Endothelial cell (in vitro differentiated cells): ENCODE results near the gene GJB4. TPM values are rescaled to one million over a fixed set of nuclear protein-coding genes. Genes with fewer than 3 reads are reported as not detected.
"Not testable (repeated sequence)": the region's sequence is repeated elsewhere in the genome, so short reads cannot be mapped to it uniquely, and the experiment has no call there.

ENCODE experiments used
- DNase-seq: peaks from one replicate; pipeline ENCODE4 v3.0.0; 2021; ENCODE audit warnings: low spot score
- H3K27ac Mint-ChIP-seq: one replicate; pipeline ENCODE4 v1.8.0; 2021; ENCODE audit warnings: mixed read lengths, inconsistent platforms; ENCODE audit not compliant: unreplicated experiment
- H3K27me3 Mint-ChIP-seq: one replicate; pipeline ENCODE4 v1.8.0; 2021; ENCODE audit warnings: mild to moderate bottlenecking, moderate library complexity, mixed read lengths, inconsistent platforms; ENCODE audit not compliant: unreplicated experiment
- H3K36me3 Mint-ChIP-seq: one replicate; pipeline ENCODE4 v1.8.0; 2021; ENCODE audit warnings: mild to moderate bottlenecking, low read depth, mixed read lengths, inconsistent platforms; ENCODE audit not compliant: unreplicated experiment
- H3K4me1 Mint-ChIP-seq: one replicate; pipeline ENCODE4 v1.8.0; 2021; ENCODE audit warnings: mild to moderate bottlenecking, mixed read lengths, inconsistent platforms; ENCODE audit not compliant: unreplicated experiment
- H3K4me3 Mint-ChIP-seq: one replicate; pipeline ENCODE4 v1.8.0; 2021; ENCODE audit warnings: mild to moderate bottlenecking, mixed read lengths, inconsistent platforms; ENCODE audit not compliant: unreplicated experiment
- H3K9me3 Mint-ChIP-seq: one replicate; pipeline ENCODE4 v1.8.0; 2021; ENCODE audit warnings: mixed read lengths, inconsistent platforms; ENCODE audit not compliant: unreplicated experiment
- CTCF ChIP-seq: fragments of 200-600 bp; sonication (generic); IDR thresholded peaks from one replicate; pipeline ENCODE4 v1.5.0; 2021; ENCODE audit warnings: antibody characterized with exemption; ENCODE audit not compliant: unreplicated experiment
- total RNA-seq: library from RNA; stranded (reverse); fragmentation: NEBNext Ultra II Directional; extraction: Animal tissue kit (Norgen Biotek cat#: 25700); gene quantifications from one replicate; pipeline ENCODE4 v1.2.1, GENCODE V29; 2021; ENCODE audit not compliant: unreplicated experiment

GJB4 gene
- total RNA-seq, 1 donor from 2014 or later: not detected

GRCh38 chr1:34770891-34771504 is 11.5 kb downstream of the GJB4 start:
- Mint-ChIP-seq H3K4me1 (no peaks in the 10 kb centered on the region), H3K36me3 (no peaks in the 10 kb centered on the region), H3K27ac (no peak overlapping the region), H3K4me3 (no peak overlapping the region), H3K9me3 (no peaks in the 10 kb centered on the region), H3K27me3 (peaks cover 2% of the 10 kb centered on the region)
- no peak for DNase-seq
- no peak for TF ChIP-seq CTCF

GRCh38 chr1:34771573-34772371 is 12.2 kb downstream of the GJB4 start:
- DNase-seq: no peak
- Mint-ChIP-seq H3K27ac (no peak overlapping the region), H3K4me3 (no peak overlapping the region), H3K4me1 (no peaks in the 10 kb centered on the region), H3K27me3 (peaks cover 2% of the 10 kb centered on the region), H3K36me3 (no peaks in the 10 kb centered on the region), H3K9me3 (no peaks in the 10 kb centered on the region)
- no peak for TF ChIP-seq CTCF

- H3K27me3 Mint-ChIP-seq, H3K27ac Mint-ChIP-seq, H3K36me3 Mint-ChIP-seq, H3K4me1 Mint-ChIP-seq, DNase-seq, H3K9me3 Mint-ChIP-seq, H3K4me3 Mint-ChIP-seq: not testable (repeated sequence)
Measured at GRCh38 chr1:34773114-34773513, 13.6 kb downstream of the GJB4 start.

- DNase-seq: no peak
Measured at GRCh38 chr1:34774957-34775356, 15.4 kb downstream of the GJB4 start.

GRCh38 chr1:34776911-34777310 is 17.4 kb downstream of the GJB4 start:
- H3K27me3 Mint-ChIP-seq: peaks cover 2% of the 10 kb centered on the region
- DNase-seq: no peak
- H3K27ac Mint-ChIP-seq: no peak overlapping the region
- no peak for TF ChIP-seq CTCF
- no peak overlapping the region for H3K4me3 Mint-ChIP-seq
- no peaks in the 10 kb centered on the region for H3K9me3 Mint-ChIP-seq
- H3K4me1 Mint-ChIP-seq: peaks cover 29% of the 10 kb centered on the region
- H3K36me3 Mint-ChIP-seq: no peaks in the 10 kb centered on the region

More at GRCh38 chr1:34774957-34775356, 15.4 kb downstream of the GJB4 start:
- peaks cover 25% of the 10 kb centered on the region for H3K4me1 Mint-ChIP-seq
- no peaks in the 10 kb centered on the region for H3K9me3 Mint-ChIP-seq
- no peak overlapping the region for H3K27ac Mint-ChIP-seq
- no peak for TF ChIP-seq CTCF
- peaks cover 2% of the 10 kb centered on the region for H3K27me3 Mint-ChIP-seq
- no peak overlapping the region for H3K4me3 Mint-ChIP-seq
- H3K36me3 Mint-ChIP-seq: no peaks in the 10 kb centered on the region
